Activated naive CD4-positive, alpha-beta T cell treated with anti-CD3 and anti-CD28 coated beads, Interleukin-2, amount 50 U/mL, for 72 hours (primary cell): Measurements from ENCODE around the gene WDR45. TPM values are rescaled to one million over a fixed set of nuclear protein-coding genes. Genes with fewer than 3 reads are reported as not detected.

Experiments used
- ATAC-seq, 2 donors: fragments of 150-1000 bp; cut with Tn5 transposase; 2 replicates each; pipeline ENCODE4 v1.10.0; 2021; ENCODE audit warnings: mild to moderate bottlenecking in 2 of 2, moderate library complexity in 2 of 2
- DNase-seq, 2 donors: peaks; one replicate each; pipeline ENCODE4 v3.0.0; 2021 to 2022; ENCODE audit warnings: low spot score in 2 of 2
- H3K27ac Mint-ChIP-seq, 2 donors: one replicate each; pipeline ENCODE4 v1.8.0; 2022; ENCODE audit warnings: mild to moderate bottlenecking in 2 of 2, mixed read lengths in 2 of 2
- H3K36me3 Mint-ChIP-seq, 2 donors: one replicate each; pipeline ENCODE4 v1.8.0; 2022; ENCODE audit warnings: mixed read lengths in 2 of 2
- H3K9me3 Mint-ChIP-seq, 2 donors: one replicate each; pipeline ENCODE4 v1.8.0; 2022; ENCODE audit warnings: mixed read lengths in 2 of 2
- total RNA-seq, 2 donors: library from RNA; stranded (reverse); gene quantifications; one replicate each; pipeline ENCODE4 v1.2.3, GENCODE V29; 2022

WDR45 gene
- total RNA-seq, 2 donors from 2014 or later, result 24.6 to 57.5 TPM

GRCh38 chrX:49037883-49038475 lies 41.7 kb downstream of the WDR45 start:
- ATAC-seq, result no peak
- DNase-seq, result no peak
- H3K36me3 Mint-ChIP-seq, result peaks cover 6 to 32% of the 10 kb centered on the region in 2 donors
- H3K27ac Mint-ChIP-seq, result no peak overlapping the region
- no peaks in the 10 kb centered on the region for H3K9me3 Mint-ChIP-seq

DNA sequence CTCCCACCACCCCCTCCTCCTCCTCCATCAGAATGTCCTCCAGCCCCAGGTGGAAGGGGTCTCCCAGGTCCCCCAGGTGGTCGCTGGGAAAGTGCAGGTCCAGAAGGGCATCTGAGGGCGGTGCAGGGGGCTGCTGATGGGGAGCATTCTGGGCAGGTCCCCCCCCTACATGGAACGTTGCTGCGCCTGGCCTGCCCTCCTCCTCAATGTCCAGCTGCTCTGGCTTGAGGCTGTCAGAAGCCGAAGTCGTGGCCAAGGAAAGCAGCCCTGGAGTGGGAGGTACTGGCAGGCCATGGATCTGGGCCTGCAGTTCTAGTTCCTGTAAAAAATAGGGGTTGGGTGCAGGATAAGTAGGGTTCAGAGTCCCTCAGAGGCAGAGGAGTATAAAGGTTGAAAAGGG lies 49.4 kb downstream of the WDR45 start:
- Mint-ChIP-seq H3K36me3 (peaks cover 0 to 7% of the 10 kb centered on the region in 2 donors), H3K9me3 (no peaks in the 10 kb centered on the region), H3K27ac (peak overlapping the region in 1 of 2 donors; percentile 9)
- DNase-seq (no peak), ATAC-seq (no peak)

DNA sequence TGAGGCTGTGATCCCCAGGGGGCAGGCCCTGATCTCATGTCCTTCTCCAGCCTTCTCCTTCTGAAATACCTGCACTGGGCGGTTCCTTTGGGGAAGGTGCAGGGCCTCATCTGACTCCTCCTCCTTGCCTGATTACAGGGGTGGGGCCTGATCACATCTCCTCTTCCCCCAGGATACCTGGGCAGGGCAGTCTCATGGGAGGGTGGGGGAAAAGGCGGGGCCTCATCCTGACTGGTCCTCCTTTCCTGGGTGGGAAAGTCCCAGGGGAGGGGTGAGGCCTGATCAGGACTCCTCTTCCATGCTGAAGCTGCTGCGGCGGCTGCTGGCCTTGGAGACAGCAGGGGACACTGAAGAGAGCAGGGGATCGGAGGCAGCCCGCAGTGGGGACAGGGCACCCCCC lies 49.8 kb downstream of the WDR45 start:
- DNase-seq (no peak), ATAC-seq (no peak)
- Mint-ChIP-seq H3K9me3 (no peaks in the 10 kb centered on the region), H3K36me3 (peaks cover 0 to 7% of the 10 kb centered on the region in 2 donors), H3K27ac (no peak overlapping the region)

Other genes starting within 250 kb of the WDR45 start
- 1 to 10 TPM; 1.0 to 2.7 TPM for gene PCSK1N, start 244.3 kb downstream of the WDR45 start, total RNA-seq
- gene TIMM17B, start 182.1 kb downstream of the WDR45 start, total RNA-seq, result 10 to 100 TPM; 61.4 to 86.4 TPM
- 10 to 100 TPM; 77.2 to 79.3 TPM for gene PQBP1, start 182.0 kb downstream of the WDR45 start, total RNA-seq
- 10 to 100 TPM; 18.3 to 22.2 TPM for gene SLC35A2, start 168.2 kb downstream of the WDR45 start, total RNA-seq
- gene PIM2, start 160.9 kb downstream of the WDR45 start, total RNA-seq, result 100 to 1,000 TPM; 264 to 357 TPM
- gene OTUD5, start 122.3 kb downstream of the WDR45 start, total RNA-seq, result 10 to 100 TPM; 76.8 to 82.4 TPM
- 10 to 100 TPM in 1 of 2 donors, 1 to 10 TPM in 1; 4.9 to 15.5 TPM for gene KCND1, start 108.0 kb downstream of the WDR45 start, total RNA-seq
- 100 to 1,000 TPM in 1 of 2 donors, 10 to 100 TPM in 1; 92.3 to 140 TPM for gene GRIPAP1, start 77.6 kb downstream of the WDR45 start, total RNA-seq
- 10 to 100 TPM; 34.8 to 41.8 TPM for gene TFE3, start 36.5 kb downstream of the WDR45 start, total RNA-seq
- gene CCDC120, start 20.9 kb downstream of the WDR45 start, total RNA-seq, result 1 to 10 TPM; 4.5 to 5.7 TPM
- gene PRAF2, start 5.9 kb downstream of the WDR45 start, total RNA-seq, result 10 to 100 TPM; 10.9 to 40.9 TPM
- gene GPKOW, start 43.8 kb upstream of the WDR45 start, total RNA-seq, result 10 to 100 TPM; 15.6 to 24.5 TPM
- gene MAGIX, start 82.9 kb upstream of the WDR45 start, total RNA-seq, result 1 to 10 TPM; 1.2 to 3.6 TPM
- gene PLP2, start 92.0 kb upstream of the WDR45 start, total RNA-seq, result 100 to 1,000 TPM; 142 to 169 TPM
- gene PRICKLE3, start 106.5 kb upstream of the WDR45 start, total RNA-seq, result 10 to 100 TPM; 22.8 to 27.3 TPM
- 10 to 100 TPM; 11.2 to 69.3 TPM for gene SYP, start 120.3 kb upstream of the WDR45 start, total RNA-seq
- 1 to 10 TPM; 1.7 to 2.6 TPM for gene CACNA1F, start 153.5 kb upstream of the WDR45 start, total RNA-seq
- gene CCDC22, start 155.6 kb upstream of the WDR45 start, total RNA-seq, result 10 to 100 TPM; 18.3 to 26.4 TPM
- gene FOXP3, start 184.8 kb upstream of the WDR45 start, total RNA-seq, result 10 to 100 TPM in 1 of 2 donors, 1 to 10 TPM in 1; 5.4 to 24.3 TPM
- 1 to 10 TPM; 4.2 to 5.3 TPM for gene PPP1R3F, start 189.9 kb upstream of the WDR45 start, total RNA-seq
- not detected for gene GAGE10, start 223.8 kb upstream of the WDR45 start, total RNA-seq
- gene GAGE12J, start 242.2 kb upstream of the WDR45 start, total RNA-seq, result not detected